LNCAP (cell line): ENCODE results near the gene FBLN7.
A peak's percentile ranks its signal among the peaks of the same experiment; 100 is the strongest.

Experiments used
- TF ChIP-seq, protein P1 (sequence below): fragments of 450-650 bp; IDR thresholded peaks from 2 replicates; pipeline ENCODE4 v1.5.1; 2017; ENCODE audit warnings: mild to moderate bottlenecking

FBLN7 gene

GRCh38 chr2:112109278-112109677, 28.9 kb upstream of the FBLN7 start:
- TF ChIP-seq, protein P1, sequence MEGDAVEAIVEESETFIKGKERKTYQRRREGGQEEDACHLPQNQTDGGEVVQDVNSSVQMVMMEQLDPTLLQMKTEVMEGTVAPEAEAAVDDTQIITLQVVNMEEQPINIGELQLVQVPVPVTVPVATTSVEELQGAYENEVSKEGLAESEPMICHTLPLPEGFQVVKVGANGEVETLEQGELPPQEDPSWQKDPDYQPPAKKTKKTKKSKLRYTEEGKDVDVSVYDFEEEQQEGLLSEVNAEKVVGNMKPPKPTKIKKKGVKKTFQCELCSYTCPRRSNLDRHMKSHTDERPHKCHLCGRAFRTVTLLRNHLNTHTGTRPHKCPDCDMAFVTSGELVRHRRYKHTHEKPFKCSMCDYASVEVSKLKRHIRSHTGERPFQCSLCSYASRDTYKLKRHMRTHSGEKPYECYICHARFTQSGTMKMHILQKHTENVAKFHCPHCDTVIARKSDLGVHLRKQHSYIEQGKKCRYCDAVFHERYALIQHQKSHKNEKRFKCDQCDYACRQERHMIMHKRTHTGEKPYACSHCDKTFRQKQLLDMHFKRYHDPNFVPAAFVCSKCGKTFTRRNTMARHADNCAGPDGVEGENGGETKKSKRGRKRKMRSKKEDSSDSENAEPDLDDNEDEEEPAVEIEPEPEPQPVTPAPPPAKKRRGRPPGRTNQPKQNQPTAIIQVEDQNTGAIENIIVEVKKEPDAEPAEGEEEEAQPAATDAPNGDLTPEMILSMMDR: no peak

- TF ChIP-seq, protein P1: no peak
These were observed 27.2 kb upstream of the FBLN7 start for GRCh38 chr2:112110966-112111365.

DNA sequence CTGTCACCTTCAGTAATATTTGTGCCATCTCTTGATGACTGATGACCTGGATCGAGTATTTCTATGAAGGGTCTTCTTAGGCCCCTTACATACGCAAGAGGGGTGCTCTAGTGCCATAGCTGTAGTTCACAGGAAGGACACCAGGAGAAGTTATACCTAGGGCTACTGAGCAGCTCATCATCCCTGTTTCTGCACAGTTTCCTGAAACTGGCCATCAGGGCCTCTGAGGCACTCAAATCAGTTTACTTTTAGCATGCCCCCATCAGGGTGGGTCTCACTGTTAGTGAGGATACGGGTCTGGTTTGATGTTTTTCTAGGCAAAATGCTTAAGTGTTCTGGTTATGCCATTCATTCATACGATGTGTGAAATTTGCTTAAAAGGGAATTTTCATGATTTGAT, 20.0 kb upstream of the FBLN7 start:
- TF ChIP-seq, protein P1: no peak

DNA sequence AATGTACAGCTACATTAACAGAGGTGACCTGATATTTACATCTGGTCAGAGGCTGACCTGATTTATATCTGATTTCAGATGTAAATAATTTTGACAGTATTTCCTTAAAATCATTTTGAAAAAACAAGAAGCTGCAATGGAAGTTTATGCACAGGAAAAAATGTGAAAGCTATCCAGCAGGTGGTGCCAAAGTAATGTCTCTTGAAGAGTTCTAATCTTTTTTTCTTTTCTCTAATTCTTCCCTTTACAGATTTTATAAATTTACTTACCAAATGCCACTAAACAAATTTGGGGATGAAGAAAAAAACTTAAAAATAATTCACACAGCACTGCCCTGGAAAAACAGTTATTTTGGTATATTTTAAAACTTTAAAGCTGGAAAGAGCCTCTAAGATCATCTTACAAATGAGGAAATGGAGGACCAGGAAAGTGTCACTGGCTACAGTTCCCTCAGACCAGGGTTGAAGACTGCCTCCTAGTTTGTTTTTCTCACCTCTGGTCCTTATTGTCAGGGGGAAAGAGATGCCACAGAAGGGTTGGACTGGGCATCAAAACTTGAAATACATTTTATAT, 16.4 kb upstream of the FBLN7 start:
- TF ChIP-seq, protein P1: peak; percentile 67

- TF ChIP-seq, protein P1: no peak
These were observed 9.1 kb upstream of the FBLN7 start for GRCh38 chr2:112129060-112129459.

- TF ChIP-seq, protein P1: no peak
These were observed 4.8 kb upstream of the FBLN7 start for GRCh38 chr2:112133344-112133743.

DNA sequence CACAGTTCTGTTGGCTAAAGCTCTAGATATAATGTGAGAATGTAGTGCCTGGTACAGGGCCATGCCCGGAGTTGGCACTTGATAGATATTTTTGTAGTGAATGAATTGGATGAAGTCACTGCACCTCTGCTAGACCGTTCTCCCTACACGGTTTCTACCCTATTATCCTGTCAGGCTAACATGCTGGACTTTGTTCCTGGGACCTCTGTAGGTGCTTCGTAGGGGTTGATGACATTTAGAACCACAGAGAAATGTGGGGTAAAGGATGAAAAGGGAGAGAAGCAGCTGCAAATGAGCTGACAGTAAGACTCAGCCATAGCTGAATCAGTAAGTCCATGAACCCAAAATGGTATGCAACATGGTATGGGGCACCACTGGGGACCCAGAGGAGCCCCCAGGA, 4.1 kb upstream of the FBLN7 start:
- TF ChIP-seq, protein P1: no peak

DNA sequence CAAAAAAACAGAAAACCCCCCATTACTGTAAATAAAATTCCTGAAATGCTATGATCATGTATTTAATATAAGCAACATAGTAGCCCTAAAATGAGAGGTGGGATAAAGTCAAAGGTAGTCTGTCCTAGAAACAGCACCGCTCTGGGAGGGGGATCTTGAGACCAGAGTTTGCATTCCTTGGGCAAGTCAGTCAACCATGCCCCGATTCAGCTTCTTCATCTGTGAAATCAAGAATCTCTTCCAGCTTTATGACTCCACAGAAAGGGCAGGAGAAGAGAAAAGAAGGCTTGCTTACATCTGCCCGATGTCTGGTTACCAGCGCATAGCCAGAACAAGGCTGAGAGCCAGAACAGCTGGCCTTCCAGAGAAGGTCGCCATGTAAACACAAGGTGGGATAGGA, 2.1 kb upstream of the FBLN7 start:
- TF ChIP-seq, protein P1: no peak
